Uterus (tissue), 4 donors: ENCODE measurements around the gene FGF4. TPM values are rescaled to one million over a fixed set of nuclear protein-coding genes. Genes with fewer than 3 reads are reported as not detected.

ENCODE experiments used
- DNase-seq, 2 donors: peaks; one replicate each; pipeline ENCODE4 v3.0.0-alpha.2; 2019 to 2020
- H3K27ac ChIP-seq, 2 donors: fragments of 200-600 bp; sonication (generic); 1 replicate in 1 of 2; 2 replicates in 1 of 2; pipeline ENCODE4 v1.5.1; 2016 to 2018
- H3K27me3 ChIP-seq, 2 donors: fragments of 200-600 bp; sonication (generic); one replicate each; pipeline ENCODE4 v1.5.1; 2018 to 2019; ENCODE audit warnings: control low read depth in 1 of 2
- H3K36me3 ChIP-seq, 2 donors: fragments of 200-600 bp; sonication (generic); one replicate each; pipeline ENCODE4 v1.5.1; 2019; ENCODE audit warnings: control low read depth in 1 of 2
- H3K4me1 ChIP-seq, 2 donors: fragments of 200-600 bp; sonication (generic); one replicate each; pipeline ENCODE4 v1.5.1; 2018 to 2019; ENCODE audit warnings: control low read depth in 1 of 2
- H3K4me3 ChIP-seq, 2 donors: fragments of 200-600 bp; sonication (generic); 1 replicate in 1 of 2; 2 replicates in 1 of 2; pipeline ENCODE4 v1.5.1; 2018 to 2019; ENCODE audit warnings: mild to moderate bottlenecking in 1 of 2
- H3K9me3 ChIP-seq, 2 donors: fragments of 200-600 bp; sonication (generic); one replicate each; pipeline ENCODE4 v1.5.1; 2019; ENCODE audit warnings: control low read depth in 1 of 2
- POLR2A ChIP-seq, 2 donors: fragments of 450-650 bp; IDR thresholded peaks; one replicate each; pipeline ENCODE4 v1.6.1; 2016; ENCODE audit warnings: antibody characterized with exemption in 2 of 2, mild to moderate bottlenecking in 1 of 2, moderate library complexity in 1 of 2
- intact Hi-C: fragments of 100-400 bp; cut with DNase I; formaldehyde crosslinking; loops from one replicate; pipeline ENCODE4 v1.15.1; 2023; ENCODE audit warnings: low total_unique reads
- total RNA-seq, 4 donors: library from RNA; depleted of rRNA in 3 of 4; stranded (reverse); fragments of >200 nt in 3 of 4; gene quantifications; one replicate each; pipeline versions ENCODE4 v1.1.0 to v1.2.4, GENCODE V29; 2014 to 2023
- TF ChIP-seq, protein P1 (sequence below), 4 experiments: fragments of 200-600 bp in 2 of 4; fragments of 450-650 bp in 2 of 4; sonication (generic) in 2 of 4; IDR thresholded peaks; one replicate each; pipeline ENCODE4 v1.5.1; 2016 to 2019; ENCODE audit warnings: antibody characterized with exemption in 4 of 4, mild to moderate bottlenecking in 2 of 4, moderate library complexity in 1 of 4
- donor health status: DM: yes; HTN: yes; CAD: no.

Gene FGF4
- total RNA-seq, 4 donors from 2014 or later, result not detected

DNA sequence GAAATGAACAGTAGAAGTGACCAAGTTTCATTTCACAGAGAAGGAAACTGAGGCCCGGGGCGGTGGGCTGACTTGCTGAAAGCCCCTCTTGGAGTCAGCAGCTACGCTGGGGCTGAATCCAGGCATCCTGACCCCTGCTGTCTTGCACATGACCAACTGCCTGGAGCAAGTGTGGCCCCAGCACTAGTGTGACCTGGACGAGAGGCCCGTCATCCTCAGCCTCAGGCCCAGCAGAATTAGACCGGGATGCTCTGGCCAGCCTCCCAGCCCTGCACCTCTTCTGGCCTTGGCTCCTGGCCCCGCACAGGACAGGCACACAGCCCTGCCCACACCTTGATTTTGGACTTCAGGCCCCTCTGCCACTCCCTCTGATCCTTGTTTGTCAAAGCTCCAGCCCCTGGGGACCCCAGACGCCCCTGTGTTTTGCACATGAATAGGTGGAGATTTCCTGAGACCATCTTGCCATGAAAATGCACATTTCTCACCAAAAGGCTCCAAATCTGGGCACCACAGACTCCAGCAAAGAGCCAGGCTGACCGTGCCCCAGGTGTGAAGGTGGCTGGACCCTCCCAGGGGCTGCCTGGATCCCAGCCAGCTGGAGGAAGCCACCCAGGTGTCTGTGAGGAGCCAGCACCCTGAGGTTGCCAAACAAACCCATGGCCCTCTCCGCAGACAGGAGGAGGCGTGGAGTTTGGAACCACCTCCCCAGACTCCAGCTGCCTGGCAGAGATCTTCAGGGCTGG lies 24.9 kb downstream of the FGF4 start:
- Histone ChIP-seq H3K4me1 (no peaks in the 10 kb centered on the region), H3K36me3 (no peaks in the 10 kb centered on the region), H3K9me3 (no peaks in the 10 kb centered on the region), H3K27ac (no peak overlapping the region), H3K4me3 (no peak overlapping the region), H3K27me3 (no peaks in the 10 kb centered on the region)
- intact Hi-C loops, result no loop called here
- no peak for TF ChIP-seq POLR2A (IDR thresholded peaks at IDR 0.05)
- TF ChIP-seq, protein P1, sequence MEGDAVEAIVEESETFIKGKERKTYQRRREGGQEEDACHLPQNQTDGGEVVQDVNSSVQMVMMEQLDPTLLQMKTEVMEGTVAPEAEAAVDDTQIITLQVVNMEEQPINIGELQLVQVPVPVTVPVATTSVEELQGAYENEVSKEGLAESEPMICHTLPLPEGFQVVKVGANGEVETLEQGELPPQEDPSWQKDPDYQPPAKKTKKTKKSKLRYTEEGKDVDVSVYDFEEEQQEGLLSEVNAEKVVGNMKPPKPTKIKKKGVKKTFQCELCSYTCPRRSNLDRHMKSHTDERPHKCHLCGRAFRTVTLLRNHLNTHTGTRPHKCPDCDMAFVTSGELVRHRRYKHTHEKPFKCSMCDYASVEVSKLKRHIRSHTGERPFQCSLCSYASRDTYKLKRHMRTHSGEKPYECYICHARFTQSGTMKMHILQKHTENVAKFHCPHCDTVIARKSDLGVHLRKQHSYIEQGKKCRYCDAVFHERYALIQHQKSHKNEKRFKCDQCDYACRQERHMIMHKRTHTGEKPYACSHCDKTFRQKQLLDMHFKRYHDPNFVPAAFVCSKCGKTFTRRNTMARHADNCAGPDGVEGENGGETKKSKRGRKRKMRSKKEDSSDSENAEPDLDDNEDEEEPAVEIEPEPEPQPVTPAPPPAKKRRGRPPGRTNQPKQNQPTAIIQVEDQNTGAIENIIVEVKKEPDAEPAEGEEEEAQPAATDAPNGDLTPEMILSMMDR (IDR thresholded peaks at IDR 0.05), result no peak
- DNase-seq, result no peak

DNA sequence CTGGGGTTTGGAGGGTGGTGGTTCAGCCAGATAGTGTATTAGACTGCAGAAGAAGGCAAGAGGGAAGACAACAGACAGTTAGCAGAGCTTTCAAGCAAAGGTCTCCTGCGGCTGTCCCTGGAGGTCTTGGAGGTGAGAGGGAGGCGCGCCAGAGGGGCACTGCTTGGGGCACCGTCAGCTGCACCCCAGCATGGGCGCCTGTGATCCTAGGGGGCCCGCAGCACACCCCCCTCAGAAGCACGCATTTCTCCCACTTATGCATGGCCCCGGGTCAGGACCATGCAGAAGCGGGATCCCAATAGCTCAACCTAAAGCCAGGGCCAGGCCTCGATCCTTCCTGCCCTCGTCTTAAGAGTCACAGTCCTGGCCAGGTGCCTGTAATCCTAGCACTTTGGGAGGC lies 26.5 kb downstream of the FGF4 start:
- Histone ChIP-seq H3K9me3 (no peaks in the 10 kb centered on the region), H3K36me3 (no peaks in the 10 kb centered on the region), H3K4me3 (no peak overlapping the region), H3K4me1 (no peaks in the 10 kb centered on the region), H3K27ac (no peak overlapping the region), H3K27me3 (no peaks in the 10 kb centered on the region)
- DNase-seq, result no peak
- intact Hi-C loops, result no loop called here
- TF ChIP-seq, protein P1 (IDR thresholded peaks at IDR 0.05), result no peak
- TF ChIP-seq POLR2A (IDR thresholded peaks at IDR 0.05), result no peak

DNA sequence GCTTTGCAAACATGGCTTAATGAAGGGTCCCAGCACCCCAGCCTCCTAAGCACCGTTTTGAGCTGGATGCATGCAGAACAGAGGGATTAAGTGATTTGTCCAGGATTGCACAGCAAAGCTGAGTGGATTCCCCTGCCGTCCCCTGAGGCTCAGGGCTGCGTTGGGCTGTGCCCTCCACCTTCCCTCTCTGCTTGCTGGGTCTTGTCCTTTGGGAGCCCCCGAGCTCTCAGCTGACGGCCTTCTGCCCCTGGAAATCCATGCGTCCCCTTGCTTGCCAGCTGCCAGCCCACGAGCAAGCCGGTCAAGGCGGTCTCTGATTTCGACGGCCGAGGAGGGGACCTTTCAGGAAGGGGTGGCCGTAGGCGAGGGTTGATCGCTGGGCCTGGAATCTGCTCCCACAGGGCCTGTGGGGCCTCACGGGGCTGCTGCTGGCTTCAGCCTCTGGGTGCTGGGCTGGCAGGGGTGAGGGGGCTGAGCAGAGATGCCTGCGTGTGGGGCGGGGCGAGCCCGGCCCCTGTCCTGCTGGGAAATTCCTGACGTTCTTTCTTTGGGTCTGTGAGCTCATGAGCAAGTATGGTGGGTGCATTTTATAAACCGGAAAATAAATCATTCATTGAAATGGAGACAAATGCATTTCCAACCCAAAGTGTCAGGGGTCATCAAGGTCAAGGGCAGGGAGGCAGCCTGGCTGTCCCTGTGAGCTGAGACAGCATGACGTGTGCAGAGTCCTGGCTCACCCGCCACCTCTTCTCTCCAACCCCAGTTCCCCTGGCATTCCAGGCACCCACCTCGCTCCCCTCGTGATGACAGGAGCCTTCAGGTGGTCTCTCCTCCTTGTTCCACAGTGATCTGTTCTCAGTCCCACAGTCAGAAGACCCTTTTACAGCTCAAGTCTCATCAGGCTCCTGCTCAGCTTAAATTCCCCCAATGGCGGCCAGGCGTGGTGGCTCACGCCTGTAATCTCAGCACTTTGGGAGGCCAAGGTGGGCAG lies 28.1 kb downstream of the FGF4 start:
- Histone ChIP-seq H3K4me3 (no peak overlapping the region), H3K27me3 (no peaks in the 10 kb centered on the region), H3K4me1 (no peaks in the 10 kb centered on the region), H3K27ac (no peak overlapping the region), H3K9me3 (no peaks in the 10 kb centered on the region), H3K36me3 (no peaks in the 10 kb centered on the region)
- TF ChIP-seq POLR2A (IDR thresholded peaks at IDR 0.05), result no peak
- TF ChIP-seq, protein P1 (IDR thresholded peaks at IDR 0.05), result no peak
- DNase-seq, result no peak
- intact Hi-C loops, result no loop called here

DNA sequence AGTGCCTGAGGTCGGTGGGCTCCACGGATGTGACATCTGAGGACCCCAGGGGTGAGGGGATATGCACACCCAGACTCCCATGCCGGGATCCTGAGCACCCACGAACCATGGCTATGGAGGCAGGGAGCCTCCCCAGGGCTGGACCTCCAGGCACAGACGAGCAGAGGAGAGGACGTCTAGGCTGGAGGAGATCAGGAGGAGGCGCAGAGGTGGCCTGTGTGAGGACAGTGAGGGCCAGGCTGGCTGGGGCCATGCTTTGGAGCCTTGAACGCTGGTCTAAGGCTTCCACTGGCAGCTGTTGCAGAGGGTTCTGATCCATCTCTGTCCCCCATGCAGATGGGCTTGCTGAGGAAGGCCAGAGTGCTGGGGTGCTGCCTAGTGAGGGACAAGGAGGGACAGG lies 29.0 kb downstream of the FGF4 start:
- intact Hi-C loops, result no loop called here
- Histone ChIP-seq H3K27ac (no peak overlapping the region), H3K4me1 (no peaks in the 10 kb centered on the region), H3K27me3 (no peaks in the 10 kb centered on the region), H3K4me3 (no peak overlapping the region), H3K36me3 (no peaks in the 10 kb centered on the region), H3K9me3 (no peaks in the 10 kb centered on the region)
- no peak for TF ChIP-seq POLR2A (IDR thresholded peaks at IDR 0.05)
- TF ChIP-seq, protein P1 (IDR thresholded peaks at IDR 0.05), result no peak
- no peak for DNase-seq

DNA sequence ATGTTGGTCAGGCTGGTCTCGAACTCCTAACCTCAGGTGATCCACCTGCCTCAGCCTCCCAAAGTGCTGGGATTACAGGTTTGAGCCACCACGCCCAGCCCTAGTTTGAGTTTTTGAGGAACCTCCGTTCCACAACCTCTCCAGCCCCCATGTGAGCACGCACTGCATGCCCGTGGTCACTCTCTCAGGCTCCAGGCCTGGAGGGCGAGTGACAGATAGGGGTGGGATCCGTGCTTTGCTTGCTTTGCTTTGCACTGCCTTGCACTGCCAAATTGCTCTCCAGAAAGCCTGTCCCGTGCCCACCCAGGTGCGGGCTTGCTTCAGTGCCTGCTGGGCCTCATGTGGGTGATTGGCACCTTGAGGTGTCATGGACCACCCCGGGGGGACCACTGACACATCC lies 29.9 kb downstream of the FGF4 start:
- H3K4me3 ChIP-seq, result no peak overlapping the region
- H3K27me3 ChIP-seq, result no peaks in the 10 kb centered on the region
- no peak for TF ChIP-seq POLR2A (IDR thresholded peaks at IDR 0.05)
- TF ChIP-seq, protein P1 (IDR thresholded peaks at IDR 0.05), result no peak
- intact Hi-C loops, result no loop called here
- H3K9me3 ChIP-seq, result no peaks in the 10 kb centered on the region
- H3K36me3 ChIP-seq, result no peaks in the 10 kb centered on the region
- no peaks in the 10 kb centered on the region for H3K4me1 ChIP-seq
- no peak overlapping the region for H3K27ac ChIP-seq
- no peak for DNase-seq
